SK-N-MC (cell line): Measurements from ENCODE around the gene FLRT2.

Source experiments
- EZH2 ChIP-seq: fragments of 200-600 bp; sonication (generic); IDR thresholded peaks from one replicate; pipeline ENCODE4 v1.6.1; 2017; ENCODE audit warnings: antibody characterized with exemption
- FOXP2 ChIP-seq: optimal IDR thresholded peaks from 2 replicates; pipeline ENCODE3; 2011; ENCODE audit warnings: mild to moderate bottlenecking, moderate library complexity; ENCODE audit not compliant: insufficient read depth; ENCODE audit errors: extremely low read length, control extremely low read depth
- POLR2AphosphoS5 ChIP-seq: IDR thresholded peaks from 2 replicates; pipeline ENCODE4 v1.6.1; 2012; ENCODE audit warnings: mild to moderate bottlenecking, low read depth, low read length, borderline replicate concordance

- TF ChIP-seq POLR2AphosphoS5 (no peak), EZH2 (no peak), FOXP2 (no peak)
Observed at GRCh38 chr14:85562630-85563029, 32.7 kb downstream of the FLRT2 start.
